GM19193 (cell line): Measurements from ENCODE around the gene PKN3.
A peak's percentile ranks its signal among the peaks of the same experiment; 100 is the strongest.

Experiments
- POLR2A ChIP-seq: IDR thresholded peaks from 4 replicates; pipeline ENCODE4 v1.6.1; 2011; ENCODE audit not compliant: insufficient read depth, insufficient read length; ENCODE audit errors: extremely low read depth

Gene PKN3

DNA sequence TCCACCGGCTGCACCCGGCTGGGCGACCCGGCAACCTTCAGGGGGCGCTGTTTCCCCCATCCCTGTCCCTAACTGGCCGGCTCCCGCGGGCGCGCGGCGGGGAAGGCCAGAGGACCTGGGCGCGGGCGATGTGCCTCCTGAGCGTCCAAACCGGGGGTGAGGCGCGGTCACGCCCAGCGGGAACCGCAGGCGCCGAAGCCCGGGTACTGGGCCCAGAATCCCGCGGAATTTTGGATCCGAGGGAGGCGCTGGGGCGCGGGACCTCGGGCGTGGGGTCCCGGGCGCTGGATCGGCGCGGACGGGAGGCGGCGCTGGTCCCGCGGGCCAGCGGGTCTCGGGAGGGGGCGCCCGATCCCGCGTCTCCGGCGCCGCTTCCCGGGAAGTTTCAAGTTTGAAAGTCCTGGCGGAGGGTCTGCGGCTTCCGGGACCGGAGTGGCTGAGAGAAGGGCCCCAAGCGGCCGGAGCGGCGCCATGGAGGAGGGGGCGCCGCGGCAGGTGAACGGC, at the start of gene PKN3:
PKN3 (plus strand) TSS at position 59 of the 504 bp plus-strand sequence; CDS start at position 472, 413 bp downstream.
- peak; percentile 53 for TF ChIP-seq POLR2A

DNA sequence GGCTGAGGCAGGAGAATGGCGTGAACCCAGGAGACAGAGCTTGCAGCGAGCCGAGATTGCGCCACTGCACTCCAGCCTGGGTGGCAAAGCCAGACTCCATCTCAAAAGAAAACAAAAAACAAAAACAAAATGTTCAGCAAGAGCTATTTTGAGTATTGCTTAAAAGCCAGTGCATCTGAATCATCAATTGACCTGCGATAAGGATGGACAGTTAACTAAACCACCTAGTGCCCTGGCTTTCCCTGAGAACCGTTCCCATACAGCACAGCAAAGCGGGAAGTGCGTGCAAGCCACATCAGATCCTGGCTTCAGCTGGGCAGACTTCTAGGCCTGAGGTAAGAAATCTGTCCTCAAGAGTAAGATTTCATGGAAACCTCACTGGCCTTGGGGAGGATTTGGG, 48.4 kb upstream of the PKN3 start:
- no peak for TF ChIP-seq POLR2A

DNA sequence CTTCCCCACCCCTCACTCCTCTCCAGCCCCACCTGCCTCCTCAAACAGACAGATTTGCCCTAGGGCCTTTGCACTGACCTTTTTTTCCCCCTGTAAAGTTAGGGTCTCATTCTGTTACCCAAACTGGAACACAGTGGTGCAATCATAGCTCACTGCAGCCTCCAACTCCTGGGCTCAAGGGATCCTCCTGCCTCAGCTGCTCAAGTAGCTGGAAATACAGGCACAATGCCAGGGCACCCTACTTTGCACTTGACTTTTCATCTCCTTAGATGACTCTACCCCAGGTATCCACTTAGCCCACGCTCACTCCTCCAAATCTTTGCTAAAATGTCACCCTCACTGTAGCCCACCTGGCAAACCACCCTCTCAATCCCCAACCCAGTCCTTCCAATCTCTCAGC, 47.8 kb upstream of the PKN3 start:
- no peak for TF ChIP-seq POLR2A

DNA sequence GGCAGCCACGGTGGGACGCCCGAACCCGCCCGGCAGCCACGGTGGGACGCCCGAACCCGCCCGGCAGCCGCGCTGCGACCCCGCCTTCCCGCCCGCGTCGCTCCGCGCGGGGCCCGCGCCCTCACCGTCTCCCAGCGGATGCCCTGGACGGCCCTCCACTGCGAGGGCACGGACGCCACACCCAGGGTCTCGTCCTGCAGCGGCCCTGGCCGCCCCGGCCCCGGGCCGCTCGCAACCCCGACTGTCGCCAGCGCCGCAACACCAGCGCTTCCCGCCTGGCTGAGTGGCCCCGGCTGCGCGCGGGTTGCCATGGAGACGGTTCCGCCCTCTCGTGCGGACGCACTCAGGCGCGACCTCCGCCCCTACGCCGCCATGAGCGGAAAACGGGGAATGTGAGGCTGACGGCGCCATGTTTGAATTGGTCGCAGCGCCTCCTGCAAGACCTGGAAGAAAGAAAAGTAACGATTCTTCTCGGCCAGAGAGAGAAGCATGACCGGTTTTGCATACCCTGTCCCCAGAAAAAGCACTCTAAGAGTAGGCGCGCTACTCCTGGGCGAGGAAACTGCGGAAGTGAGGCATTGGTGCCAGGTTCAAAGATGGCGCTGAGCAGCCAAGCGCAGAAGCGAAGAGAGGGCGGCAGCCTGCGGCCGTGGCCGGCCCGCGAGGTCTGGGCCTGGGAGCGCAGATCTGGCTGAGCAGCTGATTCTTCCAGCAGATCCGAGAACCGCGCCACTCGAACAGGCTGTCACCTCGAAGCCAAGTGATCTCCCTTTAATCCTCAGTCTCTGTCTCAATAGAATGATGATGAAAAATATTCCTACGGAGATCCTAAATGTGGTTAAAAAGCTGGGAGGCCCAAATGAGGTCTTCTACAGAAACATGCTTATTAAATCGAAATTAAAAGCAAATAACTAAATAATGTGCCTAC, 45.6 kb upstream of the PKN3 start, which contains the start of gene DYNC2I2:
DYNC2I2 (minus strand) TSS at position 432 of the 928 bp plus-strand sequence; CDS start at position 311, 121 bp downstream.
- TF ChIP-seq POLR2A: peak; percentile 87

DNA sequence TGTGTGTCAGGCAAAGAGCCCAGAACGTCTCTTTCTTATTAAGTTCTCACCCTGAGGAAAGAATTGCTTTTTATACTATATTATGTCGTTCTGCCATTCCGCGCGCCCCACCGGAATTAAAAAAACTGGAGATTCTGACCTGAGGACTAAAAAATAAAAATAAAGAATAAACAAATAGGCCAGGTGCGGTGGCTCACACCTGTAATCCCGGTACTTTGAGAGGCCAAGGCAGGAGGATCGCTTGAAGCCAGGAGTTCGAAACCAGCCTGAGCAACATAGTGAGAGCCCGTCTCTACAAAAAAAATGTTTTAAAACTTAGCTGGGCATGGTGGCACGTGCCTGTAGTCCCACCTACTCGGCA, 45.0 kb upstream of the PKN3 start:
- no peak for TF ChIP-seq POLR2A

DNA sequence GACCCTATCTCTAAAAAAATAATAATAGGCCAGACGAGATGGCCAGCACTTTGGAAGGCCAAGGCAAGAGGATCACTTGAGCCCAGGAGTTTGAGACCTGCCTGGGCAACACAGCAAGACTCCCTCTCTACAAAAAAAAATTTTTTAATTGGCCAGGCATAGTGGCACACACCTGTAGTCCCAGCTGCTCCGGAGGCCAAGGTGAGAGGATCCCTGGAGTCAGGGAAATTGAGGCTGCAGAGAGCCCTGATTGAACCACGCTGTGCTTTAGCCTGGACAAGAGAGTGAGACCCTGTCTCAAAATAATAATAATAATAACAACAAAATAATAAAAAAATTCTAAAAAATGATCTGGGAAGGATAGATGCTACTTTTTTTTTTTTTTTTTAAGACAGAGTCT, 44.5 kb upstream of the PKN3 start:
- TF ChIP-seq POLR2A: no peak

DNA sequence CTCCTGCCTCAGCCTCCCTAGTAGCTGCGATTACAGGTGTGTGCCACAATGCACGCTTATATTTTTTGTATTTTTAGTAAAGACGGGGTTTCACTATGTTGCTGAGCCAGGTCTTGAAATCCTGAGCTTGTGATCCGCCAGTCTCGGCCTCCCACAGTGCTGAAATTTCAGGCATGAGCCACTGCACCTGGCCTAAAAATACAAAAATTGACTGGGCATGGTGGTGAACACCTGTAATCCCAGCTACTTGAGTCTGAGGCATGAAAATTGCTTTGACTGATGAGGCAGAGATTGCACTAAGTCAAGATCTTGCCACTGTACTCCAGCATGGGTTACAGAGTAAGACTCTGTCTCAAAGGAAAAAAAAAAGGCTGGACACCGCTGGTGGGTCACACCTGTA, 32.5 kb upstream of the PKN3 start:
- TF ChIP-seq POLR2A: no peak

DNA sequence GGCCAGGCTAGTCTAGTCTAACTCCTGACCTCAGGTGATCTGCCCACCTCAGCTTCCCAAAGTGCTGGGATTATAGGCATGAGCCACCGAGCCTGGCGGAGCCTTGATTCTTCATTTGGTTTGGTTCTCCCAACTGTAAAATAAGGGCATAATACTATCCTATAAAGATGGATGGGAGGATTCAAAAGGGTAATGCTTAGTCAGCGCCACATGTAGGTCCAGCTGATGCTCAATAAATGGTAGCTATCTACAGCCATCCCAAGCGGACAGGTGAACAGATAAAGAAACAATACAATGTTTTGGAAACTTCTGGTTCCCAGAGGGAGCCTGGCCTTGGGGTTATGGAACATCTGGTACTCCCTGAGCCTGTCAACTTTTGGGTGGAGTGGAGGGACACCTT, 26.9 kb upstream of the PKN3 start:
- no peak for TF ChIP-seq POLR2A

DNA sequence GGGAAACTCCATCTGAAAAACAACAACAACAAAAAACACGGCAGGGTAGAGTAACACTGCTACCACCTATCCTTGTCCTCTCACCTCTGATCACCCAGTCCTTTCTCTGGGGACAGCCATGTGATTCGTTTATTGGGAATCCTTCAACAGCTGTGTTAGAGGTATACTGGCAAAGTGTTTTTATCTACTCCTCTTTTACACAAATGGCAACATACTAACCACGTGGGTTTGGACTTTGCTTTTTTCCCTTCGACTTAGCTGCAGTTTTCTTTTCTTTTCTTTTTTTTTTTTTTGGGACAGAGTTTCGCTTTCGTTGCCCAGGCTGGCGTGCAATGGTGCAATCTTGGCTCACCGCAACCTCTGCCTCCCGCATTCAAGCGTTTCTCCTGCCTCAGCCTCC, 24.5 kb upstream of the PKN3 start:
- TF ChIP-seq POLR2A: no peak

DNA sequence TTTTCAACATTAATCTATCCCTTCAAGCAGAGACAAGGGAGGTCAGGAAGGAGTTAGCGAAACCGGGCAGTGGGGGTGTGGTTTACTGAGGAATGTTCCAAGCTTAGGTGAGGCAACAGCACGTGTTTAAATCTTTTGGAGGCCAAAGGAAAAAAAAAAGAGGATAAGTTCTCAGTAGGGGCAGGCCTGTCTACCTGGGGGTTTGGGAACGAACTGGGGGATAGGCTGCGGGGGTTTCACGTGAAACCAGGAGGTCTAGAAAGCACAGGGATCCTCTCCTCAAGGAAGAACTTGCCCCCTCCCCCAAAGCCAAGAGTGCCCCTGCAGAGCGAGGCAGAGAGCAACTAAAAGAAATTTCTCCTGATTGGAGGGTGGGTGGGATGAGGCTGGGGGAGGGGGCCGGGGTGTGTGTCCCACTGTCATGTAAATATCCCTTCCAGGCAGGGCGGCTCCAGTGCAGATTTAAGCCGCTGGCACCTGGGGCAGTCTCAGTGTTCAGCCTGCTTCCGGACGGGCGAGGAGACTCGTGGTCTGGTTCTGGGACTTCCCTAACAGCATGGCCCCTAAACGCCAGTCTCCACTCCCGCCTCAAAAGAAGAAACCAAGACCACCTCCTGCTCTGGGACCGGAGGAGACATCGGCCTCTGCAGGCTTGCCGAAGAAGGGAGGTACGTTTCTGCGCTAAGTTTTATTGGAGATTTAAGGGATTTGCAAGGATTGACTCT, 18.8 kb upstream of the PKN3 start:
- peak; percentile 22 for TF ChIP-seq POLR2A

DNA sequence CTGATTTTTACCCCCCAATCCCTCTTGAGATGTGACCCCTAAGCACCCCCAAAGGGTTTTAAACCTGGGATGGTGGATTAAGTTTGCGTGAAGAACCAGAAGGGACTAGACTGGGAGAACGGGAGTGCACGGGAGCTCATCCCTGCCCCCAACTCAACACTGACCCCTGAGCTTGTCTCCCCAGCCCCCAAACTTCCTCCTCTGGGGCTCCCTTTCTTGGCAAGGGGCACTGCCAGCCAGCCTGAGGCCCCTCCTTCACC, 18.3 kb upstream of the PKN3 start:
- TF ChIP-seq POLR2A: no peak

DNA sequence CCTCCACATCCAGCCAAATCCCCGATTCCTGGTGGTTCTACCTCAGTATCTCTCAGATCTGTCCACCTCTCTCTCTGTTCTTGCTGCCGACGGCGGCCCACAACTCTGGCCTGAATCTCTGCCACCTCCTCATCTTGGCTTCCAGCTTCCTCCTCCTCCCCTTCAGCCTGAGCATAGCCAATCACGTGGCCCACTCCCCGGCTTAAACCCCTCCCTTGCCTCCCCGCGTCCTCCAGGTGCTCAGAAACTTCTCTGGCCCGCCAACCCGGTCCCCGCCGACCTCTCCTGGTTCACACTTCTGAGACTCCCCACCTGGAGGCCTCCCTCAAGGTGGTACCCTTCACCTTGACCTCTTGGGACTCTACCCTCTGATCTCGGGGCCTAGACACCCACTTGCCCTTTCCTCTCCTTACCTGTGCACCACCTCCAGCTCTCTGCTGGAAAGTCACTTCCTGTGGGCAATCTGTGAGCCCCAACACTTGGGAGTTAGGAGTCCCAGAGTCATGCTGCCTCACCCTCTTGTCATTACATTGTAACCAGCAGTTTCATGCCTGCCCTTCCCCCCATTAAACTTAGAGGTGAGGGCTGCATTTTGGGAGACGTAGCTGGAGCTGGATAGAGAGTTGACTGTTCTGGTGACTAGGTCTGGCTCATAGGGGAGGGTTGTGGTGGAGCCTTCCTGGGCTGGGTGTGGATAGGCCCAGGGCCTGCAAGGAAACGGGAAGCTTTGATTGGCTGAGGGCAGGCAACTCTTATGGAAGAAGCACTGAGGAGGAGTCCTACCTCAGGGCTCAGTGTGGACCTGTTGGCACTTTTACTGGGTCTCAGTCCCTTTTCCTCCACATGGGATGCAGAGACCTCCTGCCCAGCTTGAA, 17.7 kb upstream of the PKN3 start:
- peak; percentile 95 for TF ChIP-seq POLR2A

DNA sequence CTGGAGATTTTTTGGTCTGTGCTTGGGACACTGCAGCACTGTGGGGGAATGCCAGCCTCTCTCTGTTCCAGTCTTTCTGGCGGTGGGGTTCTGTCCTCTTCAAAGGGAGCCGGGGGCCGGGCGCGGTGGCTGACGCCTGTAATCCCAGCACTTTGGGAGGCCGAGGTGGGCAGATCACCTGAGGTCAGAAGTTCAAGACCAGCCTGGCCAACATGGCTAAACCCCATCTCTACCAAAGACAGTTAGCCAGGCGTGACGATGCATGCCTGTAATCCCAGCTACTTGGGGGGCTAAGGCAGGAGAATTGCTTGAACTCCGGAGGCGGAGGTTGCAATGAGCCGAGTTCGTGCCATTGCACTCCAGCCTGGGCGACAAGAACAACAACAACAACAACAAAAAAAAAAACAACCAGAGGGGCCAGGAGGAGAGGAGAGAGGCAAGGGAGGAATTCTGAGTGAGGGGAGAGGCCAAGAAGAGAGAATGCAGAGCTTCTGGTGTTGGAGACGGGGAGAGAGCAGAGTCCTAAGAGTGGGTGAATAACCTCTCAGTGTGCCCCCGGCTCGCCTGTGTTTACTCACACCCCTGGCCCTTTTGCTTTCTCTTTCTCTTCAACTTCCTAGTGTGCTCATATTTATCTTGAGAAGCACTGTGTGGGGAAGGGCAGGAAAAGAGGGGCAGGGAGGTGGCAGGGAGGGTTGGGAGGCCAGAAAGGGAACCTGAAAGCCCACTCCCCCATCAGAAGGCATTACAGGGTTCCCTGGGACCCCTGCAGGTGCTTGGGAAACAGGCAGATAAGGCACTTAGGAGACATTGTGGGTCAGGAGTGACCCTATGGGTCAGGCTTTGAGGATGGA, 16.4 kb upstream of the PKN3 start:
- no peak for TF ChIP-seq POLR2A

DNA sequence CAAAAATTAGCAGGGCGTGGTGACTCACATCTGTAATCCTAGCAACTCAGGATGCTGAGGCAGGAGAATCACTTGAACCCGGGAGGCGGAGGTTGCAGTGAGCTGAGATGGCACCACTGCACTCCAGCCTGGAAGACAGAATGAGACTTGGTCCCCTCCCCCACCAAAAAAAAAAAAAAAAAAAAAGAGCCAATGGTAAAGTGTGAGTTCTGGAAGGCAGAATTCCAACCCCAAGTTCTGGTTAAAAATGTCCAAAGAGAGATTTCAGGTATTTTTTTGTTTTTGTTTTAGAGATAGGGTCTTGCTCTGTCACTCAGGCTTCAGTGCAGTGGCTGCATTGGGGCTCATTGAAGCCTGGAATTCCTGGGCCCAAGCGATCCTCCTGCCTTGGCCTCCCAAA, 14.8 kb upstream of the PKN3 start:
- TF ChIP-seq POLR2A: no peak

DNA sequence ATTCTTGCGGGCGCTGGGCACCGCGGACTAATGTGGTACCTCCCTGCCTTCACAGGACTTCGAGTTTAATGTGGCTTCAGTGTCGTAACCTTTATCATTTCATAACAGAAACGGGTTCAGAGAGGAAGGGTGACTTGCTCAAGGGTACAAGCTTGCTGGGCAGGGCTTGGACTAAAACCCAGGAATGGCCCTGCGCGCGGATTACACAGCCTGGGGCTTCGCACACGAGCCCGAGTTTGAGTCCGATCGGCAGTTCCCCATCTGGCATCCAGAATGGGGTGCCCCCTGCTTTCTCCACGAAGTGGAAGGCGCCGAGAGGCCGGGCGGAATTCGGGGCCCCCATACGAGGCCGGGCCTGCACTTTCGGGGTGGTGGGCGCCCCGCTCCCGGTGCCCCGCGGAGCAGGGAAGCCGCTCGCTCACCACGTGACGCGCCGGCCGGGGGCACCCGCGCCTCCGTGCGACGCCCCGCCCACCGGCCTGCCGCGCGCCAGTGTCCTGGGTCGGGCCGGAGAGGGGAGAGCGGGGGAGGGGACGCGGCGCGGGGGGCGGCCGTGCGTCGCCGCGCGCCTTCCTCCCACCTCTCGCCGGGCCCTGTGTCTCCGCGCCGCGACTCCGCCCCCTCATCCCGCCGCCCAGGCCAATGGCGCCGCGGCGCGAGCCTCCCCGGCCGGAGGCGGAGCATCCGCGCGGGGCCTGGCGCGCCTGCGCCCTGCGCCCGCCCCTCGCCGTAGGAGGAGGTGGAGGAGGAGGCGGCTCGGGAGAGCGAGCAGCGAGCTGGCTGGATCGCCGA, 13.6 kb upstream of the PKN3 start, which contains the start of gene SET:
SET (plus strand) TSS at position 722 of the 792 bp plus-strand sequence. CDS start 361 bp downstream, outside the sequence.
- TF ChIP-seq POLR2A: peak; percentile 81
